Lung (tissue), 12 donors: Measurements from ENCODE around the gene TMEM53. TPM values are rescaled to one million over a fixed set of nuclear protein-coding genes. Genes with fewer than 3 reads are reported as not detected.

Experiments
- ATAC-seq: fragments of 200-7000 bp; cut with Tn5 transposase; one replicate; pipeline ENCODE4 v1.9.1; 2020; ENCODE audit warnings: moderate number of reproducible peaks; ENCODE audit not compliant: insufficient read depth, low FRiP score
- DNase-seq, 3 donors: peaks; one replicate each; pipeline ENCODE4 v3.0.0-alpha.2; 2013 to 2017
- H3K27ac ChIP-seq, 2 donors: one replicate each; pipeline ENCODE4 v1.5.1; 2013; ENCODE audit warnings: mild to moderate bottlenecking in 2 of 2, moderate library complexity in 2 of 2, control low read depth in 1 of 2, inconsistent platforms in 1 of 2, low read depth in 1 of 2, low read length in 1 of 2
- H3K27me3 ChIP-seq, 3 donors: one replicate each; pipeline ENCODE4 v1.5.1; 2013; ENCODE audit warnings: low read length in 2 of 3; ENCODE audit not compliant: control insufficient read depth in 3 of 3, insufficient read depth in 3 of 3
- H3K36me3 ChIP-seq, 4 donors: one replicate each; pipeline ENCODE4 v1.5.1; 2013; ENCODE audit warnings: low read length in 4 of 4, mild to moderate bottlenecking in 1 of 4, moderate library complexity in 1 of 4; ENCODE audit not compliant: control insufficient read depth in 4 of 4, insufficient read depth in 4 of 4
- H3K4me1 ChIP-seq, 5 donors: one replicate each; pipeline ENCODE4 v1.5.1; 2013; ENCODE audit warnings: low read length in 5 of 5, mild to moderate bottlenecking in 2 of 5, moderate library complexity in 1 of 5; ENCODE audit not compliant: control insufficient read depth in 5 of 5, insufficient read depth in 5 of 5
- H3K4me3 ChIP-seq: one replicate; pipeline ENCODE4 v1.5.1; 2013; ENCODE audit warnings: mild to moderate bottlenecking, control low read depth, moderate library complexity
- H3K9ac ChIP-seq, 2 donors: one replicate each; pipeline ENCODE4 v1.5.1; 2013; ENCODE audit warnings: low read length in 2 of 2, control low read depth in 1 of 2; ENCODE audit not compliant: insufficient read depth in 1 of 2
- H3K9me3 ChIP-seq, 4 donors: one replicate each; pipeline ENCODE4 v1.5.1; 2013; ENCODE audit warnings: low read length in 3 of 4, mild to moderate bottlenecking in 1 of 4, moderate library complexity in 1 of 4; ENCODE audit not compliant: control insufficient read depth in 4 of 4, insufficient read depth in 3 of 4
- CTCF ChIP-seq: IDR thresholded peaks from 2 replicates; pipeline ENCODE4 v1.5.1; 2012; ENCODE audit warnings: mild to moderate bottlenecking; ENCODE audit errors: control extremely low read depth, extremely low read depth
- WGBS, 2 donors: extraction: QIAGEN DNeasy Blood & Tissue Kit; methylation state at CpG; one replicate each; pipeline ENCODE4 v1.1.7; 2013; 5-methylcytosine and 5-hydroxymethylcytosine counted together
- polyA plus RNA-seq, 2 donors: library from polyadenylated mRNA; stranded (reverse); fragments of 200-250 nt; gene quantifications; one replicate each; pipeline ENCODE4 v1.2.1, GENCODE V29; 2013
- total RNA-seq, 2 donors: library from RNA; depleted of rRNA in 1 of 2; stranded (reverse); fragments of >200 nt in 1 of 2; gene quantifications; one replicate each; pipeline ENCODE4 v1.2.1, GENCODE V29; 2014 to 2021
- donor health status: control.
- donor health status: control.
- donor health status: Bipolar disorder and iron deficiency.
- donor health status: healthy.
- donor health status: DM: yes; HTN: yes; CAD: no.

TMEM53 gene
- total and polyA plus RNA-seq, 4 donors: 7.1 to 26.4 (median 18.4) TPM

GRCh38 chr1:44721485-44722361 lies 47.4 kb upstream of the TMEM53 start:
- Histone ChIP-seq H3K27me3 (no peaks in the 10 kb centered on the region), H3K4me3 (no peak overlapping the region), H3K9ac (no peak overlapping the region), H3K9me3 (no peaks in the 10 kb centered on the region), H3K36me3 (no peaks in the 10 kb centered on the region), H3K4me1 (peaks cover 0 to 12% (median 1%) of the 10 kb centered on the region in 5 donors), H3K27ac (peak overlapping the region in 1 of 2 donors; percentile 68)
- TF ChIP-seq CTCF: no peak
- peak; percentile 88 for ATAC-seq
- peak; percentile 63 to 89 (median 86) for DNase-seq
- WGBS, 2 donors: 14 to 31% methylated on average over 14 of the region's 14 CpGs

GRCh38 chr1:44720281-44720680 lies 46.0 kb upstream of the TMEM53 start:
- 85 to 95% methylated on average over 4 of the region's 4 CpGs for WGBS, 2 donors
- H3K4me1 ChIP-seq: peaks cover 0 to 12% (median 1%) of the 10 kb centered on the region in 5 donors
- H3K9me3 ChIP-seq: no peaks in the 10 kb centered on the region
- no peaks in the 10 kb centered on the region for H3K27me3 ChIP-seq
- H3K27ac ChIP-seq: no peak overlapping the region
- TF ChIP-seq CTCF: no peak
- H3K36me3 ChIP-seq: no peaks in the 10 kb centered on the region
- ATAC-seq (no peak), DNase-seq (no peak)
- H3K4me3 ChIP-seq: no peak overlapping the region
- no peak overlapping the region for H3K9ac ChIP-seq

GRCh38 chr1:44719318-44719717 lies 45.0 kb upstream of the TMEM53 start:
- H3K36me3 ChIP-seq: no peaks in the 10 kb centered on the region
- 54 to 75% methylated on average over 5 of the region's 5 CpGs for WGBS, 2 donors
- H3K27me3 ChIP-seq: no peaks in the 10 kb centered on the region
- H3K9me3 ChIP-seq: no peaks in the 10 kb centered on the region
- peaks cover 0 to 12% (median 1%) of the 10 kb centered on the region in 5 donors for H3K4me1 ChIP-seq
- no peak for TF ChIP-seq CTCF
- no peak overlapping the region for H3K27ac ChIP-seq
- H3K4me3 ChIP-seq: no peak overlapping the region
- DNase-seq: no peak
- H3K9ac ChIP-seq: no peak overlapping the region
- no peak for ATAC-seq
